ENCODE measurements around the gene VCL.
"Not testable (repeated sequence)": the region's sequence is repeated elsewhere in the genome, so short reads cannot be mapped to it uniquely, and the experiment has no call there.

DNA sequence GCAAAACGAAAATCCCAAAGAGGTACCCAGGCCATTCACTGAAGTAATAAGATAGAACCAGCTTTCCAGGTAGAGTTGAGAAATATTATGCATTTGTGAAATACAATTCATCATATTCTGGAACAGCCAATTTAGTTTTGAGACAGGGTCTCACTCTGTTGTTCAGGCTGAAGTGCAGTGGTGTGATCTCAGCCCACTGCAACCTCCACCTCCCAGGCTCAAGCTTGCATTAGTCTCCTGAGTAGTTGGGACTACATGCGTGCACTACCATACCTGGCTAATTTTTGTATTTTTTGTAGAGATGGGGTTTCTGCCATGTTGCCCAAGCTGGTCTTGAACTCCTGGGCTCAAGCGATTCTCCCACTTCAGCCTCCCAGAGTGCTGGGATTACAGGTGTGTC is 16.7 kb downstream of the VCL start:
- TF ChIP-seq EP300, POLR2A (IDR thresholded peaks at IDR 0.05): not testable (repeated sequence)
- TF ChIP-seq, protein P1, sequence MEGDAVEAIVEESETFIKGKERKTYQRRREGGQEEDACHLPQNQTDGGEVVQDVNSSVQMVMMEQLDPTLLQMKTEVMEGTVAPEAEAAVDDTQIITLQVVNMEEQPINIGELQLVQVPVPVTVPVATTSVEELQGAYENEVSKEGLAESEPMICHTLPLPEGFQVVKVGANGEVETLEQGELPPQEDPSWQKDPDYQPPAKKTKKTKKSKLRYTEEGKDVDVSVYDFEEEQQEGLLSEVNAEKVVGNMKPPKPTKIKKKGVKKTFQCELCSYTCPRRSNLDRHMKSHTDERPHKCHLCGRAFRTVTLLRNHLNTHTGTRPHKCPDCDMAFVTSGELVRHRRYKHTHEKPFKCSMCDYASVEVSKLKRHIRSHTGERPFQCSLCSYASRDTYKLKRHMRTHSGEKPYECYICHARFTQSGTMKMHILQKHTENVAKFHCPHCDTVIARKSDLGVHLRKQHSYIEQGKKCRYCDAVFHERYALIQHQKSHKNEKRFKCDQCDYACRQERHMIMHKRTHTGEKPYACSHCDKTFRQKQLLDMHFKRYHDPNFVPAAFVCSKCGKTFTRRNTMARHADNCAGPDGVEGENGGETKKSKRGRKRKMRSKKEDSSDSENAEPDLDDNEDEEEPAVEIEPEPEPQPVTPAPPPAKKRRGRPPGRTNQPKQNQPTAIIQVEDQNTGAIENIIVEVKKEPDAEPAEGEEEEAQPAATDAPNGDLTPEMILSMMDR (IDR thresholded peaks at IDR 0.05) = not testable (repeated sequence)
